Kidney epithelial cell (primary cell): ENCODE measurements around the gene GPX4. TPM values are rescaled to one million over a fixed set of nuclear protein-coding genes. Genes with fewer than 3 reads are reported as not detected.

Source experiments
- DNase-seq: peaks from one replicate; pipeline ENCODE4 v3.0.0-alpha.2; 2010; ENCODE audit warnings: low read depth
- H3K27me3 ChIP-seq: 2 replicates; pipeline ENCODE4 v1.6.0; 2011; ENCODE audit warnings: low read length; ENCODE audit not compliant: control insufficient read depth, insufficient read depth
- H3K36me3 ChIP-seq: 2 replicates; pipeline ENCODE4 v1.5.1; 2011; ENCODE audit warnings: low read length; ENCODE audit not compliant: control insufficient read depth, insufficient read depth
- H3K4me3 ChIP-seq: 2 replicates; pipeline ENCODE4 v1.5.1; 2011; ENCODE audit warnings: low read depth, mild to moderate bottlenecking, control low read depth, low read length
- CTCF ChIP-seq: IDR thresholded peaks from 2 replicates; pipeline ENCODE4 v1.5.1; 2011; ENCODE audit warnings: mild to moderate bottlenecking, moderate library complexity, low read length, control low read depth, inconsistent platforms; ENCODE audit not compliant: insufficient read depth, poor library complexity, severe bottlenecking
- total RNA-seq: library from RNA; depleted of rRNA; stranded (reverse); fragments of >200 nt; gene quantifications from 2 replicates; pipeline ENCODE4 v1.2.3, GENCODE V29; 2015

The GPX4 gene
- total RNA-seq, 1 donor from 2014 or later: 538 TPM

- H3K27me3 ChIP-seq: no peaks in the 10 kb centered on the region
- H3K4me3 ChIP-seq: no peak overlapping the region
- TF ChIP-seq CTCF: no peak
- no peak for DNase-seq
- H3K36me3 ChIP-seq: no peaks in the 10 kb centered on the region
Measured at GRCh38 chr19:1151917-1152587, 48.3 kb downstream of the GPX4 start.

GRCh38 chr19:1153891-1154730, 50.3 kb downstream of the GPX4 start:
- no peaks in the 10 kb centered on the region for H3K27me3 ChIP-seq
- TF ChIP-seq CTCF: no peak
- H3K36me3 ChIP-seq: no peaks in the 10 kb centered on the region
- no peak overlapping the region for H3K4me3 ChIP-seq
- DNase-seq: no peak

- TF ChIP-seq CTCF: no peak
- H3K27me3 ChIP-seq: no peaks in the 10 kb centered on the region
- no peak overlapping the region for H3K4me3 ChIP-seq
- DNase-seq: no peak
- H3K36me3 ChIP-seq: no peaks in the 10 kb centered on the region
Measured at GRCh38 chr19:1154731-1155351, 51.0 kb downstream of the GPX4 start.

- H3K27me3 ChIP-seq: no peaks in the 10 kb centered on the region
- no peak overlapping the region for H3K4me3 ChIP-seq
- no peak for DNase-seq
- no peaks in the 10 kb centered on the region for H3K36me3 ChIP-seq
- no peak for TF ChIP-seq CTCF
Measured at GRCh38 chr19:1155352-1156304, 51.8 kb downstream of the GPX4 start.

Other genes starting within 250 kb of the GPX4 start
- gene CFD, start 244.3 kb upstream of the GPX4 start, total RNA-seq: 1.3 TPM in 2 replicates
- 40.1 and 41.4 TPM in 2 replicates for gene MED16, start 210.8 kb upstream of the GPX4 start, total RNA-seq
- not detected in 2 replicates for gene RNU6-9, start 210.5 kb upstream of the GPX4 start, total RNA-seq
- gene R3HDM4, start 190.8 kb upstream of the GPX4 start, total RNA-seq: 61.5 and 75.0 TPM in 2 replicates
- 0.75 TPM in 1 of 2 replicates, not detected in the other for gene KISS1R, start 186.7 kb upstream of the GPX4 start, total RNA-seq
- 24.8 and 27.4 TPM in 2 replicates for gene ARID3A, start 178.0 kb upstream of the GPX4 start, total RNA-seq
- 54.6 and 65.0 TPM in 2 replicates for gene WDR18, start 119.6 kb upstream of the GPX4 start, total RNA-seq
- gene GRIN3B, start 103.6 kb upstream of the GPX4 start, total RNA-seq: 0.08 and 1.6 TPM in 2 replicates
- gene TMEM259, start 82.9 kb upstream of the GPX4 start, total RNA-seq: 204 and 221 TPM in 2 replicates
- not detected in 2 replicates for gene RNU6-2, start 82.5 kb upstream of the GPX4 start, total RNA-seq
- gene CNN2, start 77.4 kb upstream of the GPX4 start, total RNA-seq: 285 and 314 TPM in 2 replicates
- gene ABCA7, start 63.9 kb upstream of the GPX4 start, total RNA-seq: 16.4 and 17.0 TPM in 2 replicates
- 1.4 and 4.2 TPM in 2 replicates for gene ARHGAP45, start 36.8 kb upstream of the GPX4 start, total RNA-seq
- 204 and 267 TPM in 2 replicates for gene POLR2E, start 8.6 kb upstream of the GPX4 start, total RNA-seq
- 48.8 and 56.7 TPM in 2 replicates for gene SBNO2, start 70.3 kb downstream of the GPX4 start, total RNA-seq
- gene STK11, start 101.8 kb downstream of the GPX4 start, total RNA-seq: 78.3 and 86.5 TPM in 2 replicates
- 5.1 and 10.5 TPM in 2 replicates for gene CBARP, start 134.0 kb downstream of the GPX4 start, total RNA-seq
- 55.3 and 69.8 TPM in 2 replicates for gene ATP5F1D, start 137.8 kb downstream of the GPX4 start, total RNA-seq
- 66.8 and 69.4 TPM in 2 replicates for gene MIDN, start 144.6 kb downstream of the GPX4 start, total RNA-seq
- gene CIRBP, start 165.3 kb downstream of the GPX4 start, total RNA-seq: 298 and 403 TPM in 2 replicates
- 58.5 and 75.0 TPM in 2 replicates for gene FAM174C, start 171.5 kb downstream of the GPX4 start, total RNA-seq
- gene EFNA2, start 181.9 kb downstream of the GPX4 start, total RNA-seq: 3.1 and 5.3 TPM in 2 replicates